ENCODE results near the gene RBM42. TPM values are rescaled to one million over a fixed set of nuclear protein-coding genes. Genes with fewer than 3 reads are reported as not detected.

Gene RBM42
- total and polyA plus RNA-seq, 2 of the 13 experiments (the other 11 are each of a cell fraction or from before 2014, with no cell fraction given), result 27.2 to 55.3 TPM

- no peak for TF ChIP-seq ZNF432 (CRISPR knock-in tag; IDR thresholded peaks at IDR 0.05; ENCODE audit: borderline replicate concordance)
- TF ChIP-seq SP140L (CRISPR knock-in tag; IDR thresholded peaks at IDR 0.05; ENCODE audit: borderline replicate concordance), result no peak; the same call in 1 of the 2 replicates
- peak; percentile 71; the same call in 1 of the 2 replicates for TF ChIP-seq SMAD3 (CRISPR knock-in tag; IDR thresholded peaks at IDR 0.05)
- peak; percentile 50; the same call in 1 of the 2 replicates for TF ChIP-seq STAT5B (CRISPR knock-in tag; IDR thresholded peaks at IDR 0.05)
- TF ChIP-seq ZNF790 (CRISPR knock-in tag; IDR thresholded peaks at IDR 0.05; ENCODE audit: borderline replicate concordance), result no peak
- TF ChIP-seq HNF4A (CRISPR knock-in tag; IDR thresholded peaks at IDR 0.05), result no peak; the same call in 1 of the 2 replicates
- no peak for TF ChIP-seq RNF219 (CRISPR knock-in tag; IDR thresholded peaks at IDR 0.05)
- TF ChIP-seq ZNF788 (CRISPR knock-in tag; IDR thresholded peaks at IDR 0.05; ENCODE audit: borderline replicate concordance), result peak; percentile 79; the same call in 1 of the 2 replicates
- no peak for TF ChIP-seq ZSCAN30 (CRISPR knock-in tag; IDR thresholded peaks at IDR 0.05)
- TF ChIP-seq ZNF576 (CRISPR knock-in tag; IDR thresholded peaks at IDR 0.05), result no peak
- TF ChIP-seq FOSL1 (CRISPR knock-in tag; IDR thresholded peaks at IDR 0.05; ENCODE audit: borderline replicate concordance), result no peak
- TF ChIP-seq FOXP1 (IDR thresholded peaks at IDR 0.05), result no peak
- no peak for TF ChIP-seq FOXP1 (CRISPR knock-in tag; IDR thresholded peaks at IDR 0.05)
- no peak for TF ChIP-seq HBP1 (CRISPR knock-in tag; IDR thresholded peaks at IDR 0.05; ENCODE audit: low read depth)
- TF ChIP-seq ZNF597 (CRISPR knock-in tag; IDR thresholded peaks at IDR 0.05), result no peak
- TF ChIP-seq ZNF740 (CRISPR knock-in tag; IDR thresholded peaks at IDR 0.05), result 0 out of 2 replicates have a peak, but pooled peaks have one; percentile 25
- peak; percentile 47; the same call in 1 of the 2 replicates for TF ChIP-seq KLF11 (CRISPR knock-in tag; IDR thresholded peaks at IDR 0.05)
- peak; percentile 33 for TF ChIP-seq STAG1 (CRISPR knock-in tag; IDR thresholded peaks at IDR 0.05)
- TF ChIP-seq ZNF414 (CRISPR knock-in tag; IDR thresholded peaks at IDR 0.05), result peak; percentile 41; the same call in 1 of the 2 replicates
- TF ChIP-seq SRSF9 (IDR thresholded peaks at IDR 0.05; ENCODE audit: borderline replicate concordance, insufficient read depth, low read depth, low read length, poor library complexity, severe bottlenecking), result no peak
- TF ChIP-seq ZNF749 (CRISPR knock-in tag; IDR thresholded peaks at IDR 0.05; ENCODE audit: borderline replicate concordance), result peak; percentile 78
- no peak; the same call in 1 of the 2 replicates for TF ChIP-seq ZNF629 (CRISPR knock-in tag; conservative IDR thresholded peaks at IDR 0.05)
- no peak for TF ChIP-seq ZNF562 (CRISPR knock-in tag; IDR thresholded peaks at IDR 0.05; ENCODE audit: borderline replicate concordance)
These were observed 14.7 kb downstream of the RBM42 start (continued) for GRCh38 chr19:35643255-35644205.
